Endothelial cell of umbilical vein (primary cell): ENCODE measurements around the gene AEBP1. TPM values are rescaled to one million over a fixed set of nuclear protein-coding genes. Genes with fewer than 3 reads are reported as not detected.
A peak's percentile ranks its signal among the peaks of the same experiment; 100 is the strongest.

Experiments used
- BruUV-seq: library from RNA; stranded (reverse); fragments of 400-500 nt; replicated peaks from 2 replicates; lab custom pipeline; 2021; lab: Mats Ljungman, UMichigan
- CTCF ChIA-PET: fragments of 300-600, 350-600 bp; sonication (Branson Sonifier 250); formaldehyde crosslinking; loops from one replicate; lab custom pipeline; 2021; ENCODE audit warnings: antibody characterized with exemption, inconsistent platforms; lab: Charles Lee
- POLR2A ChIA-PET: fragments of 300-600, 350-600 bp; sonication (Branson Sonifier 250); formaldehyde crosslinking; loops from one replicate; lab custom pipeline; 2021; ENCODE audit warnings: antibody characterized with exemption, inconsistent platforms; lab: Charles Lee
- DNase-seq: peaks from one replicate; pipeline ENCODE4 v3.0.0-alpha.2; 2011; ENCODE audit warnings: low read depth, low spot score
- FAIRE-seq: peaks from 2 replicates; lab custom pipeline; 2011; peaks lifted over from hg19 to GRCh38; lab: Jason Lieb, UNC
- H2AFZ ChIP-seq: 2 replicates; pipeline ENCODE4 v1.6.0; 2012; ENCODE audit warnings: low read depth, low read length, control low read depth, inconsistent platforms
- H3K27ac ChIP-seq: 2 replicates; pipeline ENCODE4 v1.5.1; 2011; ENCODE audit warnings: low read depth, mild to moderate bottlenecking, control low read depth, low read length, moderate library complexity; ENCODE audit not compliant: insufficient read depth
- H3K27me3 ChIP-seq, 2 experiments: 2 replicates each; pipeline versions ENCODE4 v1.6.0 to v1.6.1; 2011; ENCODE audit warnings: low read length in 2 of 2, mixed read lengths in 1 of 2; ENCODE audit not compliant: control insufficient read depth in 2 of 2, insufficient read depth in 2 of 2
- H3K36me3 ChIP-seq, 2 experiments: 2 replicates in 1 of 2; 3 replicates in 1 of 2; pipeline ENCODE4 v1.5.1; 2011; ENCODE audit warnings: low read length in 2 of 2, mild to moderate bottlenecking in 1 of 2, moderate library complexity in 1 of 2; ENCODE audit not compliant: control insufficient read depth in 2 of 2, insufficient read depth in 2 of 2; ENCODE audit errors: extremely low read depth in 1 of 2
- H3K4me1 ChIP-seq: 3 replicates; pipeline ENCODE4 v1.5.1; 2011; ENCODE audit warnings: mild to moderate bottlenecking, low read length; ENCODE audit not compliant: control insufficient read depth, insufficient read depth; ENCODE audit errors: extremely low read depth
- H3K4me2 ChIP-seq: 2 replicates; pipeline ENCODE4 v1.6.1; 2011; ENCODE audit warnings: low read length, control low read depth, mixed read lengths; ENCODE audit not compliant: insufficient read depth
- H3K4me3 ChIP-seq, 3 experiments: fragments of 200-600 bp in 1 of 3; sonication (generic), shearing (Covaris generic) in 1 of 3; replicated peaks in 1 of 3; 2 replicates each; pipeline ENCODE4 v1.5.1; 2011 to 2016; ENCODE audit warnings: control low read depth in 3 of 3, low read length in 3 of 3, mild to moderate bottlenecking in 2 of 3, inconsistent platforms in 1 of 3, low read depth in 1 of 3, moderate library complexity in 1 of 3; ENCODE audit not compliant: insufficient read depth in 1 of 3
- H3K79me2 ChIP-seq: 2 replicates; pipeline ENCODE4 v1.6.0; 2012; ENCODE audit warnings: low read length, inconsistent platforms; ENCODE audit not compliant: control insufficient read depth, insufficient read depth
- H3K9ac ChIP-seq: replicated peaks from 2 replicates; pipeline ENCODE3; 2011; ENCODE audit warnings: low read length, control low read depth; ENCODE audit not compliant: insufficient read depth; ENCODE audit errors: extremely low read depth
- H3K9me1 ChIP-seq: replicated peaks from 3 replicates; pipeline ENCODE4 v1.6.0; 2011; ENCODE audit warnings: mild to moderate bottlenecking, low read length; ENCODE audit not compliant: control insufficient read depth, insufficient read depth; ENCODE audit errors: extremely low read depth
- H3K9me3 ChIP-seq: replicated peaks from 2 replicates; pipeline ENCODE4 v1.5.1; 2012; ENCODE audit warnings: low read length, inconsistent platforms; ENCODE audit not compliant: control insufficient read depth, insufficient read depth
- H4K20me1 ChIP-seq: replicated peaks from 2 replicates; pipeline ENCODE3; 2011; ENCODE audit warnings: mild to moderate bottlenecking, low read length; ENCODE audit not compliant: control insufficient read depth, insufficient read depth; ENCODE audit errors: extremely low read depth
- CTCF ChIP-seq, 2 donors: IDR thresholded peaks; 1 replicate in 1 of 2; 2 replicates in 1 of 2; pipeline ENCODE4 v1.5.1; 2011; ENCODE audit warnings: low read length in 2 of 2, mild to moderate bottlenecking in 2 of 2, moderate library complexity in 2 of 2, control low read depth in 1 of 2, inconsistent platforms in 1 of 2, low read depth in 1 of 2; ENCODE audit not compliant: insufficient read depth in 1 of 2; ENCODE audit errors: extremely low read depth in 1 of 2
- EZH2 ChIP-seq: IDR thresholded peaks from 2 replicates; pipeline ENCODE4 v1.6.1; 2012; ENCODE audit warnings: borderline replicate concordance, low read depth, mild to moderate bottlenecking, moderate library complexity, low read length, inconsistent platforms; ENCODE audit not compliant: severe bottlenecking
- FOS ChIP-seq: IDR thresholded peaks from 2 replicates; pipeline ENCODE4 v1.6.1; 2011; ENCODE audit warnings: mild to moderate bottlenecking, low read length, moderate library complexity, borderline replicate concordance; ENCODE audit not compliant: insufficient read depth
- GATA2 ChIP-seq: IDR thresholded peaks from 2 replicates; pipeline ENCODE4 v1.7.0; 2011; ENCODE audit warnings: low read depth, mild to moderate bottlenecking, moderate library complexity, mixed read lengths, low read length; ENCODE audit not compliant: insufficient read length, insufficient read depth
- JUN ChIP-seq: IDR thresholded peaks from 2 replicates; pipeline ENCODE4 v1.6.1; 2011; ENCODE audit warnings: borderline replicate concordance, low read depth; ENCODE audit not compliant: insufficient read length, insufficient read depth
- MAX ChIP-seq: IDR thresholded peaks from 2 replicates; pipeline ENCODE4 v1.6.1; 2011; ENCODE audit not compliant: insufficient read depth, insufficient read length
- MYC ChIP-seq: IDR thresholded peaks from one replicate; pipeline ENCODE4 v1.6.1; 2011; ENCODE audit warnings: mild to moderate bottlenecking, low read depth, low read length
- POLR2A ChIP-seq: IDR thresholded peaks from 2 replicates; pipeline ENCODE4 v1.6.1; 2012; ENCODE audit warnings: low read depth, mild to moderate bottlenecking, control low read depth, low read length
- POLR2AphosphoS5 ChIP-seq: IDR thresholded peaks from 2 replicates; pipeline ENCODE4 v1.6.1; 2012; ENCODE audit warnings: low read depth, mild to moderate bottlenecking, control low read depth, low read length, moderate library complexity; ENCODE audit not compliant: insufficient read depth
- dilution Hi-C: fragments of 300-500 bp; cut with MboI; formaldehyde crosslinking; loops from one replicate; pipeline ENCODE4 v1.15.0; 2019; ENCODE audit warnings: low sequenced_read_pairs; ENCODE audit not compliant: extremely low pct_ligation_motif_present
- intact Hi-C: fragments of 100-400 bp; cut with micrococcal nuclease; formaldehyde crosslinking; loops from one replicate; pipeline ENCODE4 v1.10.0; 2022
- polyA plus RNA-seq, 4 experiments: library from polyadenylated mRNA; depleted of rRNA in 3 of 4; stranded (reverse) in 3 of 4; unstranded in 1 of 4; fragments of >200 nt; gene quantifications; 2 replicates each; pipeline versions ENCODE4 v1.2.1 to v1.2.3, GENCODE V29; 2011 to 2012; ENCODE audit warnings: missing spikeins in 1 of 4
- total RNA-seq: library from RNA; stranded (reverse); gene quantifications from 2 replicates; pipeline ENCODE4 v1.2.3, GENCODE V29; 2021

Gene AEBP1
- total and polyA plus RNA-seq, 2 donors (not counting 3 experiments of a cell fraction or from before 2014, with no cell fraction given) = 20.6 to 48.0 TPM

- CTCF ChIA-PET = interaction anchor here (1.3 kb wide), 1 partner anchor 10 kb away, joined by 3 read pairs; no protein-coding TSS in a partner anchor
- Histone ChIP-seq H3K4me3 (no peak overlapping the region), H2AFZ (no peak overlapping the region), H4K20me1 (no peaks in the 10 kb centered on the region), H3K4me1 (no peaks in the 10 kb centered on the region), H3K27ac (no peak overlapping the region), H3K9ac (no peak overlapping the region), H3K9me1 (no peaks in the 10 kb centered on the region), H3K36me3 (peaks cover 9 to 48% of the 10 kb centered on the region in 2 experiments), H3K9me3 (no peaks in the 10 kb centered on the region), H3K79me2 (no peaks in the 10 kb centered on the region), H3K27me3 (peaks cover 2 to 13% of the 10 kb centered on the region in 2 experiments), H3K4me2 (no peak overlapping the region)
- BruUV-seq = TSS peak; percentile 22
- POLR2A ChIA-PET = no interaction called here
- no peak for DNase-seq
- dilution Hi-C loops (no loop called here), intact Hi-C loops (no loop called here)
- TF ChIP-seq CTCF (IDR thresholded peaks at IDR 0.05; ENCODE audit: extremely low read depth in 1 of 2, insufficient read depth in 1 of 2, low read depth in 1 of 2, low read length in 2 of 2) = no peak
- no peak for TF ChIP-seq POLR2AphosphoS5
- no peak for TF ChIP-seq MYC
- FAIRE-seq = no peak
Measured at GRCh38 chr7:44060948-44061644, 43.0 kb upstream of the AEBP1 start.

- Histone ChIP-seq H3K4me3 (no peak overlapping the region), H2AFZ (no peak overlapping the region), H3K9me1 (no peaks in the 10 kb centered on the region), H3K27ac (no peak overlapping the region), H3K36me3 (peaks cover 7 to 45% of the 10 kb centered on the region in 2 experiments), H3K27me3 (peaks cover 2 to 13% of the 10 kb centered on the region in 2 experiments), H3K4me2 (no peak overlapping the region), H3K79me2 (no peaks in the 10 kb centered on the region), H4K20me1 (no peaks in the 10 kb centered on the region), H3K4me1 (no peaks in the 10 kb centered on the region), H3K9me3 (no peaks in the 10 kb centered on the region), H3K9ac (no peak overlapping the region)
- POLR2A ChIA-PET = no interaction called here
- CTCF ChIA-PET = no interaction called here
- no TSS peak for BruUV-seq
- FAIRE-seq (no peak), DNase-seq (no peak)
- intact Hi-C loops = no loop called here
- no peak for TF ChIP-seq FOS
- TF ChIP-seq CTCF (IDR thresholded peaks at IDR 0.05; ENCODE audit: extremely low read depth in 1 of 2, insufficient read depth in 1 of 2, low read depth in 1 of 2, low read length in 2 of 2) = no peak
- no peak for TF ChIP-seq EZH2
- TF ChIP-seq JUN = no peak
- TF ChIP-seq MYC = no peak
- no peak for TF ChIP-seq POLR2AphosphoS5
- no peak for TF ChIP-seq MAX
- no peak for TF ChIP-seq POLR2A
- no peak for TF ChIP-seq GATA2
- dilution Hi-C loops = no loop called here
Measured at GRCh38 chr7:44061645-44062179, 42.4 kb upstream of the AEBP1 start.
